Heart right ventricle (tissue), 16 donors: ENCODE data around the gene ADARB2. TPM values are rescaled to one million over a fixed set of nuclear protein-coding genes. Genes with fewer than 3 reads are reported as not detected.
"Not testable (repeated sequence)": the region's sequence is repeated elsewhere in the genome, so short reads cannot be mapped to it uniquely, and the experiment has no call there.

ENCODE experiments used
- ATAC-seq, 8 donors: fragments of 200-7000 bp; cut with Tn5 transposase; one replicate each; pipeline ENCODE4 v1.9.1; 2020; ENCODE audit warnings: mild to moderate bottlenecking in 8 of 8, moderate library complexity in 8 of 8, moderate number of reproducible peaks in 1 of 8
- DNase-seq, 2 donors: peaks; one replicate each; pipeline ENCODE4 v3.0.0-alpha.2; 2020
- H3K27ac ChIP-seq, 10 donors: fragments of 200-600 bp; sonication (generic) in 2 of 10; one replicate each; pipeline versions ENCODE4 v1.5.0 to v1.8.0; 2020 to 2022; ENCODE audit warnings: mild to moderate bottlenecking in 3 of 10
- H3K27me3 ChIP-seq, 7 donors: fragments of 200-600 bp; one replicate each; pipeline ENCODE4 v1.8.0; 2021 to 2022; ENCODE audit warnings: mild to moderate bottlenecking in 2 of 7
- H3K36me3 ChIP-seq, 9 donors: fragments of 200-600 bp; sonication (generic) in 1 of 9; one replicate each; pipeline versions ENCODE4 v1.5.0 to v1.8.0; 2020 to 2022; ENCODE audit warnings: mild to moderate bottlenecking in 2 of 9
- H3K4me1 ChIP-seq, 9 donors: fragments of 200-600 bp; sonication (generic) in 1 of 9; one replicate each; pipeline versions ENCODE4 v1.5.0 to v1.8.0; 2020 to 2022; ENCODE audit warnings: mild to moderate bottlenecking in 4 of 9
- H3K4me3 ChIP-seq, 10 donors: fragments of 200-600 bp; sonication (generic) in 2 of 10; one replicate each; pipeline versions ENCODE4 v1.5.0 to v1.8.0; 2020 to 2022; ENCODE audit warnings: mild to moderate bottlenecking in 7 of 10, moderate library complexity in 2 of 10
- H3K9me3 ChIP-seq, 11 donors: fragments of 200-600 bp in 10 of 11; sonication (generic) in 2 of 11; one replicate each; pipeline versions ENCODE4 v1.5.0 to v1.8.0; 2013 to 2022; ENCODE audit warnings: mild to moderate bottlenecking in 2 of 11, control low read depth in 1 of 11, moderate library complexity in 1 of 11
- WGBS, 2 donors: extraction: QIAGEN DNeasy Blood & Tissue Kit; methylation state at CpG; one replicate each; pipeline ENCODE4 v1.1.7; 2013; ENCODE audit warnings: inconsistent platforms in 1 of 2; 5-methylcytosine and 5-hydroxymethylcytosine counted together
- intact Hi-C, 10 donors: fragments of 100-400 bp; cut with DNase I; formaldehyde crosslinking; loops; one replicate each; pipeline versions ENCODE4 v1.11.1 to v1.14.2; 2022
- polyA plus RNA-seq, 2 donors: library from polyadenylated mRNA; stranded (reverse); fragments of 200-250 nt; gene quantifications; one replicate each; pipeline ENCODE4 v1.2.3, GENCODE V29; 2013
- total RNA-seq, 10 donors: library from RNA; stranded (reverse); fragmentation: NEBNext Ultra II Directional in 3 of 10; extraction: Animal tissue kit (Norgen Biotek cat#: 25700) in 3 of 10; gene quantifications; one replicate each; pipeline versions ENCODE4 v1.2.1 to v1.2.4, GENCODE V29; 2021 to 2023
- TF ChIP-seq, protein P1 (sequence below), 9 donors: fragments of 200-600 bp; sonication (generic) in 2 of 9; IDR thresholded peaks; one replicate each; pipeline versions ENCODE4 v1.5.0 to v1.8.0; 2021 to 2022; ENCODE audit warnings: antibody characterized with exemption in 9 of 9, mild to moderate bottlenecking in 5 of 9, moderate library complexity in 1 of 9
- donor health status: Arrhythmogenic right ventricular cardiomyopathy.
- donor health status: ischemic (EF 13 %, LVEDD 7.1; RV severe dilation, severe dysfunction).
- donor health status: healthy with polysubstance abuse.
- donor health status: DM: no; HTN: yes; CAD: no.
- donor health status: DM: no; HTN: no; CAD: no.
- donor health status: ischemic (EF 25% LVEDD 6.9; RV normal size, moderate dysfunction).
- donor health status: ischemic (EF 25% LVEDD 5.7; RV mildly dilated, moderate dysfunction).
- donor health status: healthy.
- donor health status: DM: yes; HTN: yes; CAD: no.
- donor health status: Ischemic cardiomyopathy.
- donor health status: ischemic (EF 35%, LVEDD 5.7; RV mildly dilated, moderate dysfunction).
- donor health status: nonischemic (EF 11% LVEDD 7.7; RV severe dilation, severe dysfunction).
- donor health status: DM: yes; HTN: yes; CAD: no.
- donor health status: PGD.
- donor health status: ischemic (EF 29% LVEDD 5.4; RV normal size, mild dysfunction).
- donor health status: nonischemic (EF 23%, LVEDD 6.1; RV moderate dilation, normal function).

ADARB2 gene
- total and polyA plus RNA-seq, 12 donors, result 0.08 to 0.47 (median 0.17) TPM; not detected in 2

DNA sequence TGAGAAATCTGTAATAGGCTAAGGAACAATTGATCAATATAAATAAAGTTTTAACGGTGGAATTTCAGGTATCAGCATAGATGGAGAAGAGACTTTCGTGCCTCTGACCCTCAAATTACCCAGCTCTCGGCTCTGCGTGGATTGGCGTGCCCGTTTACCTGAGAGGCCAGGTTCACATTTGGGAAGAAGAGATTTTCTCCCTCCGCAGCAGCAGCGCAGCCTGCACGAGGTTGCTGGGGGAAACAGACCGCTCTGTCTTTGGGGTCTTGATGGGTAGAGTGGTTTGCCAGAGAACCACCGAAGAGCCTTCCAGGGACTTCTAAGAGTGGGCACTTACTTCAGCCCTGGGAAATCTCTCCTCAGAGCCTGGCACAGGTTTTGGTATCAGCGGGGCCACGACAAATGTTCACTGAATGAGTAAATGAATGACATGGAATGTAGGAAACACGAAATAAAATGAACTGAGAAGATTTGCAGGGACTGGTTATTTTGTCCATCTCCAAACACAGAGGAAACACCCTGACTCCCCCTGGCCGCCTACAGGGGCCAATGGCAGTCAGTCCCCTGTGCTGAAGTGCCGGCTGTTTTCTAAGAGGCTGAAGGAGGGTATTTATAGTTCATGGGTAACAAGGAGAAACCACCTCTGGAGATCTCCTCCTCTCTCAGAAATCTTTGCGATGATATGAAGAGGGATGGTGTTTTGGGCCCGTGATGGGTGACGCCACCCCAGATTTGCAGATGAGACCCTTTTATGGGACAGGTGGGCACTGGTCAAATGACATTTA, 338.5 kb downstream of the ADARB2 start:
- TF ChIP-seq, protein P1, sequence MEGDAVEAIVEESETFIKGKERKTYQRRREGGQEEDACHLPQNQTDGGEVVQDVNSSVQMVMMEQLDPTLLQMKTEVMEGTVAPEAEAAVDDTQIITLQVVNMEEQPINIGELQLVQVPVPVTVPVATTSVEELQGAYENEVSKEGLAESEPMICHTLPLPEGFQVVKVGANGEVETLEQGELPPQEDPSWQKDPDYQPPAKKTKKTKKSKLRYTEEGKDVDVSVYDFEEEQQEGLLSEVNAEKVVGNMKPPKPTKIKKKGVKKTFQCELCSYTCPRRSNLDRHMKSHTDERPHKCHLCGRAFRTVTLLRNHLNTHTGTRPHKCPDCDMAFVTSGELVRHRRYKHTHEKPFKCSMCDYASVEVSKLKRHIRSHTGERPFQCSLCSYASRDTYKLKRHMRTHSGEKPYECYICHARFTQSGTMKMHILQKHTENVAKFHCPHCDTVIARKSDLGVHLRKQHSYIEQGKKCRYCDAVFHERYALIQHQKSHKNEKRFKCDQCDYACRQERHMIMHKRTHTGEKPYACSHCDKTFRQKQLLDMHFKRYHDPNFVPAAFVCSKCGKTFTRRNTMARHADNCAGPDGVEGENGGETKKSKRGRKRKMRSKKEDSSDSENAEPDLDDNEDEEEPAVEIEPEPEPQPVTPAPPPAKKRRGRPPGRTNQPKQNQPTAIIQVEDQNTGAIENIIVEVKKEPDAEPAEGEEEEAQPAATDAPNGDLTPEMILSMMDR (IDR thresholded peaks at IDR 0.05), result no peak
- 76 to 82% methylated on average over 19 of the region's 19 CpGs for WGBS, 2 donors
- Histone ChIP-seq H3K27me3 (peaks cover 0 to 45% (median 20%) of the 10 kb centered on the region in 7 donors), H3K4me3 (no peak overlapping the region), H3K36me3 (no peaks in the 10 kb centered on the region), H3K9me3 (no peaks in the 10 kb centered on the region), H3K4me1 (no peaks in the 10 kb centered on the region), H3K27ac (no peak overlapping the region)
- ATAC-seq (no peak), DNase-seq (no peak)
- intact Hi-C loops, result no loop called here

DNA sequence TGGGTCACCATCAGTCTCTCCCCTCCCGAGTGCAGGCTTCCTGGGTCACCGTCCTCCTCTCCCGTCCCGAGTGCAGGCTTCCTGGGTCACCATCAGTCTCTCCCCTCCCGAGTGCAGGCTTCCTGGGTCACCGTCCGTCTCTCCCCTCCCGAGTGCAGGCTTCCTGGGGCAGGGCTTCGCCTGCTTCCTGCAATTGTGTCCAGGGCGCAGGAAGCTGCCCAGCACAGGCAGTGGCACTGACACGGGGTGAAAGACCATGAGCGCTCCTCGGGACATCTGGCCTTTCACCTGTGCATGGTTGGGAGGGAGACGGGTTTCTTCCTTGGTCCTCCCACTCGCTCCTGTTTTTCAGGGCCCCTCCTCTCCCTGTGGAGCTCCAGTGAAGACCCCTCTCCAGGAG, 339.2 kb downstream of the ADARB2 start:
- intact Hi-C loops, H3K36me3 ChIP-seq, H3K4me3 ChIP-seq, ATAC-seq, DNase-seq, H3K4me1 ChIP-seq, H3K27ac ChIP-seq, H3K9me3 ChIP-seq: not testable (repeated sequence)
- H3K27me3 ChIP-seq, result peaks cover 0 to 42% (median 18%) of the 10 kb centered on the region in 7 donors
- 60 to 66% methylated on average over 15 of the region's 15 CpGs for WGBS, 2 donors

DNA sequence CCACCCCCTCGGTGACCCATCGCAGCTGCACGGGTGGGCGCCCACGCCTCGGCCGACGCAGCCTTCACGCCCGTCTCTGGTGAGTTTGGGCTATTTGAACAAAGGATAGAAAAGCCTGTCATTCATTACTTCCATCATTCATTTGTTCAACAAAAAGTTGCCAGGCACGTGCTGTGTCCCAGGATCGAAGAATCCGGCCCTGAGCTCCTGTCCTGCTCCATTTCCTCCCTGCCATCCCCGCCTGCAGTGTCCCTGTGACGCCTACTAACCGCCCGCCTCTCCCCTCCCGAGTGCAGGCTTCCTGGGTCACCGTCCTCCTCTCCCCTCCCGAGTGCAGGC, 341.1 kb downstream of the ADARB2 start:
- intact Hi-C loops, result no loop called here
- TF ChIP-seq, protein P1 (IDR thresholded peaks at IDR 0.05), result no peak
- no peak overlapping the region for H3K27ac ChIP-seq
- H3K27me3 ChIP-seq, result peaks cover 0 to 29% (median 18%) of the 10 kb centered on the region in 7 donors
- WGBS, 2 donors, result 84 to 88% methylated on average over 20 of the region's 20 CpGs
- no peaks in the 10 kb centered on the region for H3K9me3 ChIP-seq
- H3K4me3 ChIP-seq, result no peak overlapping the region
- ATAC-seq (no peak), DNase-seq (no peak)
- no peaks in the 10 kb centered on the region for H3K4me1 ChIP-seq
- H3K36me3 ChIP-seq, result no peaks in the 10 kb centered on the region

DNA sequence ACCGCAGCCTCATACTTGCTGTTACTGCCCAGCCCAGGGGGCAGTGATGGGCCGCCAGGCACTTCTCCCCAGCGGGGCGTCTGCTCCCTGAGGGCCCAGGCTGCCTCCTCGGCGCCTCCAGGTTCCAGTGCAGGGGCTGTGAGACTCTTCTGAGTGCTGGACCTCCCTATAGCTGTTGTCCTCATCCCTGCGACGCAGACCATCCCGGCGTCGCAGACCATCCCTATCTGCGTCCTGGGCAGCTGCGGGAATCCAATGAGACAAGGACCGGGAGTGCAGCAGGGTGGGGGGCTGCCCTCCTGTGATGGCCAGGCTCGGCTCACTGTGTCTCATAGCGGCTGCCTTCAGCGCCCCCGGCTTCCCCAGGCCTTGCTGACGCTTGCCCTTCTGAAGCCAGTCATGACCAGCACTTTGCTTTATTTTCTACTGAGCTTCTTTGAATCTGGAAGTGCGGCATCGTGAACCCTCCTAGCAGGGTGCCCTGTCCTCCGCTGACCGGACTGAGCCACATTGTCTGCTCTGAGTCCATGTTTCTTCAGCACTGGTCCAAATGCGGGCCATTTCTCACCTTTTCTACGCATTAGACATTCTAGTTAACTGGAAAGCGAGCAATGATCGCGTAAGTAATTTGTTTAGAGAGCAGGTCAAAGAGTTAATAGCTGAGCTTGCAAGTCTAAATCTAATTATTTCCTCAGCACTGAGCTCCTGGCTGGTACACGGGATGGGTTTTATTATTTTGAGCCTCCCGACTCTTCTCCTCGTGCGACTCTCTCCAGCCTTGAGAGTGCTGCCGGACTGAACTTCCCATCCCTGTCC, 341.6 kb downstream of the ADARB2 start:
- DNase-seq, result no peak
- WGBS, 2 donors, result 85 to 87% methylated on average over 33 of the region's 33 CpGs
- intact Hi-C loops, result no loop called here
- Histone ChIP-seq H3K9me3 (no peaks in the 10 kb centered on the region), H3K4me1 (no peaks in the 10 kb centered on the region), H3K36me3 (no peaks in the 10 kb centered on the region), H3K27me3 (peaks cover 0 to 23% (median 17%) of the 10 kb centered on the region in 7 donors), H3K4me3 (no peak overlapping the region), H3K27ac (no peak overlapping the region)
- TF ChIP-seq, protein P1 (IDR thresholded peaks at IDR 0.05), result no peak
- ATAC-seq, result no peak
